Measurements from ENCODE around the gene BCKDK.

Gene BCKDK

DNA sequence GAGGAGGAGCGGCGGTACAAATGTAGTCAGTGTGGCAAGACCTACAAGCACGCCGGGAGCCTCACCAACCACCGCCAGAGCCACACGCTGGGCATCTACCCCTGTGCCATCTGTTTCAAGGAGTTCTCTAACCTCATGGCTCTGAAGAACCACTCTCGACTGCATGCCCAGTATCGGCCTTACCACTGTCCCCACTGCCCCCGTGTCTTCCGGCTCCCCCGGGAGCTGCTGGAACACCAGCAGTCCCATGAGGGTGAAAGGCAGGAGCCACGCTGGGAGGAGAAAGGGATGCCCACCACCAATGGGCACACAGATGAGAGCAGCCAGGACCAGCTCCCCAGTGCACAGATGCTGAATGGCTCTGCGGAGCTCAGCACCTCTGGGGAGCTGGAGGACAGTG, 31.2 kb upstream of the BCKDK start:
- Mint-ChIP-seq H3K4me3 (no peak overlapping the region), H3K36me3 (ENCODE audit: low read depth) (peaks cover 28% of the 10 kb centered on the region), H3K9me3 (no peaks in the 10 kb centered on the region), H3K4me1 (ENCODE audit: low read depth) (peaks cover 42% of the 10 kb centered on the region), H3K27me3 (no peaks in the 10 kb centered on the region), H3K27ac (no peak overlapping the region)

DNA sequence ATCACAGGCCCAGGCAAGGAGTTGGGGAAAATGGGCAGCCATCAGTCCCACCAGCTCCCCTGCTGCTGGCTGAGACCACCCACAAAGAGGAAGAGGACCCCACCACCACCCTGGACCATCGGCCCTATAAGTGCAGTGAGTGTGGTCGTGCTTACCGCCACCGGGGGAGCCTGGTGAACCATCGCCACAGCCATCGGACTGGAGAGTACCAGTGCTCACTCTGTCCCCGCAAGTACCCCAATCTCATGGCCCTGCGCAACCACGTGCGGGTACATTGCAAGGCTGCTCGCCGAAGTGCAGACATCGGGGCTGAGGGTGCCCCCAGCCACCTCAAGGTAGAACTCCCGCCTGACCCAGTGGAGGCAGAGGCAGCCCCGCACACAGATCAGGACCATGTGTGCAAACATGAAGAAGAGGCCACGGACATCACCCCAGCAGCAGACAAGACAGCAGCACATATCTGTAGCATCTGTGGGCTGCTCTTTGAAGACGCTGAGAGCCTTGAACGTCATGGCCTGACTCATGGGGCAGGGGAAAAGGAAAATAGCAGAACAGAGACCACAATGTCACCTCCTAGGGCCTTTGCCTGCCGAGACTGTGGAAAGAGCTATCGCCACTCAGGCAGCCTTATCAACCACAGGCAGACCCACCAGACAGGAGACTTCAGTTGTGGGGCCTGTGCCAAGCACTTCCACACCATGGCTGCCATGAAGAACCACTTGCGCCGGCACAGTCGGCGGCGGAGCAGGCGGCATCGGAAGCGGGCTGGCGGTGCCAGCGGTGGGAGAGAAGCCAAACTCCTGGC, 30.4 kb upstream of the BCKDK start:
- no peaks in the 10 kb centered on the region for H3K9me3 Mint-ChIP-seq
- peaks cover 28% of the 10 kb centered on the region for H3K36me3 Mint-ChIP-seq (ENCODE audit: low read depth)
- H3K27me3 Mint-ChIP-seq: no peaks in the 10 kb centered on the region
- H3K4me3 Mint-ChIP-seq: no peak overlapping the region
- H3K27ac Mint-ChIP-seq: no peak overlapping the region
- peaks cover 35% of the 10 kb centered on the region for H3K4me1 Mint-ChIP-seq (ENCODE audit: low read depth)

DNA sequence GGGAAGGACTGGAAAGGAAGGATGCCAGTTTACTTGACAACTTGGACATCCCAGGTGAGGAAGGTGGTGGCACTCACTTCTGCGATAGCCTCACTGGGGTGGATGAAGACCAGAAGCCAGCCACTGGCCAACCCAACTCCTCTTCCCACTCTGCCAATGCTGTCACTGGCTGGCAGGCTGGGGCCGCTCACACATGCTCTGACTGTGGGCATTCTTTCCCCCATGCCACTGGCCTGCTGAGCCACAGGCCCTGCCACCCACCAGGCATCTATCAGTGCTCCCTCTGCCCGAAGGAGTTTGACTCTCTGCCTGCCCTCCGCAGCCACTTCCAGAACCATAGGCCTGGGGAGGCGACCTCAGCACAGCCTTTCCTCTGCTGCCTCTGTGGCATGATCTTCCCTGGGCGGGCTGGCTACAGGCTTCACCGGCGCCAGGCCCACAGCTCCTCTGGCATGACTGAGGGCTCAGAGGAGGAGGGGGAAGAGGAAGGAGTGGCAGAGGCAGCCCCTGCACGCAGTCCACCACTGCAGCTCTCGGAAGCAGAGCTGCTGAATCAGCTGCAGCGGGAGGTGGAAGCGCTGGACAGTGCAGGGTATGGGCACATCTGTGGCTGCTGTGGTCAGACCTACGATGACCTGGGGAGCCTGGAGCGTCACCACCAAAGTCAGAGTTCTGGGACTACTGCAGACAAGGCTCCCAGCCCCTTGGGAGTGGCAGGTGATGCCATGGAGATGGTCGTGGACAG, 29.4 kb upstream of the BCKDK start:
- Mint-ChIP-seq H3K27ac (peak overlapping the region; percentile 31), H3K9me3 (no peaks in the 10 kb centered on the region), H3K4me1 (ENCODE audit: low read depth) (peaks cover 34% of the 10 kb centered on the region), H3K4me3 (no peak overlapping the region), H3K36me3 (ENCODE audit: low read depth) (peaks cover 28% of the 10 kb centered on the region), H3K27me3 (no peaks in the 10 kb centered on the region)

DNA sequence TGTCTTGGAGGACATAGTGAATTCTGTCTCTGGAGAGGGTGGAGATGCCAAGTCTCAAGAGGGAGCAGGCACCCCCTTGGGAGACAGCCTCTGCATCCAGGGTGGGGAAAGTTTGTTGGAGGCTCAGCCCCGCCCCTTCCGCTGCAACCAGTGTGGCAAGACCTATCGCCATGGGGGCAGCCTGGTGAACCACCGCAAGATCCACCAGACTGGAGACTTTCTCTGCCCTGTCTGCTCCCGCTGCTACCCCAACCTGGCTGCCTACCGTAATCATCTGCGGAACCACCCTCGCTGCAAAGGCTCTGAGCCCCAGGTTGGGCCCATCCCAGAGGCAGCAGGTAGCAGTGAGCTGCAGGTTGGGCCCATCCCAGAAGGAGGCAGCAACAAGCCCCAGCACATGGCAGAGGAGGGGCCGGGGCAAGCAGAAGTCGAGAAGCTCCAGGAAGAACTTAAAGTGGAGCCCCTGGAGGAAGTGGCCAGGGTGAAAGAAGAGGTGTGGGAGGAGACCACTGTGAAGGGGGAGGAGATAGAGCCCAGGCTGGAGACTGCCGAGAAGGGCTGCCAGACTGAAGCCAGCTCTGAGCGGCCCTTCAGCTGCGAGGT, 28.7 kb upstream of the BCKDK start:
- H3K36me3 Mint-ChIP-seq (ENCODE audit: low read depth): peaks cover 28% of the 10 kb centered on the region
- H3K27ac Mint-ChIP-seq: peak overlapping the region; percentile 6
- H3K27me3 Mint-ChIP-seq: no peaks in the 10 kb centered on the region
- H3K4me1 Mint-ChIP-seq (ENCODE audit: low read depth): peaks cover 34% of the 10 kb centered on the region
- H3K9me3 Mint-ChIP-seq: no peaks in the 10 kb centered on the region
- H3K4me3 Mint-ChIP-seq: no peak overlapping the region

DNA sequence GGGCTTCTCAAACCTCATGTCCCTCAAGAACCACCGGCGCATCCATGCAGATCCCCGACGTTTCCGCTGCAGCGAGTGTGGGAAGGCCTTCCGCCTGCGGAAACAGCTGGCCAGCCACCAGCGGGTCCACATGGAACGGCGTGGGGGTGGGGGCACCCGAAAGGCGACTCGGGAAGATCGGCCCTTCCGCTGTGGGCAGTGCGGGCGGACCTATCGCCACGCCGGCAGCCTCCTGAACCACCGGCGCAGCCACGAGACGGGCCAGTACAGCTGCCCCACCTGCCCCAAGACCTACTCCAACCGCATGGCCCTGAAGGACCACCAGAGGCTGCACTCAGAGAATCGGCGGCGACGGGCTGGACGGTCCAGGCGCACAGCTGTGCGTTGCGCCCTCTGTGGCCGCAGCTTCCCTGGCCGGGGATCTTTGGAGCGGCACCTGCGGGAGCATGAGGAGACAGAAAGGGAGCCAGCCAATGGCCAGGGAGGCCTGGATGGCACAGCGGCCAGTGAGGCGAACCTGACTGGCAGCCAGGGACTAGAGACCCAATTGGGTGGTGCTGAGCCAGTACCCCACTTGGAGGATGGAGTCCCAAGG, 28.1 kb upstream of the BCKDK start:
- H3K36me3 Mint-ChIP-seq (ENCODE audit: low read depth): peaks cover 22% of the 10 kb centered on the region
- H3K27ac Mint-ChIP-seq: no peak overlapping the region

DNA sequence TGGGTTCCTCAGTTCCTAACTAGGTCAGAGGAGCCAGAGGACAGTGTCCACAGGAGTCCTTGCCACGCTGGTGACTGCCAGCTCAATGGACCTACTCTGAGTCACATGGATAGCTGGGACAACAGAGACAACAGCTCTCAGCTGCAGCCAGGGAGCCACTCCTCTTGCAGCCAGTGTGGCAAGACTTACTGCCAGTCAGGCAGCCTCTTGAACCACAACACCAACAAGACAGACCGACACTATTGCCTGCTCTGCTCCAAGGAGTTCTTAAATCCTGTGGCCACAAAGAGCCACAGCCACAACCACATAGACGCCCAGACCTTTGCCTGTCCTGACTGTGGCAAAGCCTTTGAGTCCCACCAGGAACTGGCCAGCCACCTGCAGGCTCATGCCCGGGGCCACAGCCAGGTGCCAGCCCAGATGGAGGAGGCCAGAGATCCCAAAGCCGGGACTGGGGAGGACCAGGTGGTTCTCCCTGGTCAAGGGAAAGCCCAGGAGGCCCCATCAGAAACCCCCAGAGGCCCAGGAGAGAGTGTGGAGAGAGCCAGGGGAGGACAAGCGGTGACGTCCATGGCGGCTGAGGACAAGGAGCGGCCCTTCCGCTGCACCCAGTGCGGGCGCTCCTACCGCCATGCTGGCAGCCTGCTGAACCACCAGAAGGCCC, 27.3 kb upstream of the BCKDK start:
- Mint-ChIP-seq H3K4me3 (no peak overlapping the region), H3K4me1 (ENCODE audit: low read depth) (peaks cover 20% of the 10 kb centered on the region), H3K36me3 (ENCODE audit: low read depth) (peaks cover 21% of the 10 kb centered on the region), H3K9me3 (no peaks in the 10 kb centered on the region), H3K27me3 (no peaks in the 10 kb centered on the region), H3K27ac (no peak overlapping the region)

More for the DNA sequence above, 28.1 kb upstream of the BCKDK start:
- no peak overlapping the region for H3K4me3 Mint-ChIP-seq
- no peaks in the 10 kb centered on the region for H3K9me3 Mint-ChIP-seq
- no peaks in the 10 kb centered on the region for H3K27me3 Mint-ChIP-seq
- peaks cover 27% of the 10 kb centered on the region for H3K4me1 Mint-ChIP-seq (ENCODE audit: low read depth)

DNA sequence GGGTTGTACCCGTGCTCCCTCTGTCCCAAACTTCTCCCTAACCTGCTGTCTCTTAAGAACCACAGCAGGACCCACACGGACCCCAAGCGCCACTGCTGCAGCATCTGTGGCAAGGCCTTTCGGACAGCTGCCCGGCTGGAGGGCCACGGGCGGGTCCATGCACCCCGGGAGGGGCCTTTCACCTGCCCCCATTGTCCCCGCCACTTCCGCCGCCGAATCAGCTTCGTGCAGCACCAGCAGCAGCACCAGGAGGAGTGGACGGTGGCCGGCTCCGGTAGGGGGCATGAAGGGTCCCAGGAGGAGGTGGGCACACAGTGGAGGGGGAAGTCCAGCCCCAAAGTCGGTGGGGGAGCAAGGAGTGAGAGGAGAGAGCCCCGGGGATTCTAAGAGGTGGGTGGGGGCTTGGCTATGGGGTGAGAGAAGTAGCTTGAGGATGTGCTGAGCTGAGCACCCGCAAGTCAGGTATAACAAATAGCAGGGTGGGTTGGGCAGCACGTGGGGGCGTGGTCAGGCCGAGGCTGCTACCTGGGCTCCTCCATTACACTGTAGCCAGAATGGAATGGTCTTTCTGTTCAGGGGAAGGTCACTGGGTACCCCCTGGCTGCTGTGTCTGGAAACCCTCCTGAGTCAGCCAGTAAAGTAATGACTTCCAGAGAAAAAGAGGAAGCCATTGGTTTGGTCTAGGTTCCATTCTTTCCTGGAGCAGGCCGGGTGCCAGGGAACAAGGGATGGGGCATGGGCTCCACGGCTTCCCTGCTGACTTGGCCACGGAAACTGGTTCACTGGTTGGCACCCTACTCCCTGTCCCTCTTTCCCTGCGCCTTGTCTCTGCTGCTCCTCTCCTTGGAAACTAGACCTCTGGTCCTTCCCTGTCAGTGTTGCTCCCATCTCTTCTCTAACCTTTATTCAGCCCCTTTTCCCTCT, 26.5 kb upstream of the BCKDK start:
- Mint-ChIP-seq H3K27ac (peak overlapping the region; percentile 19), H3K27me3 (no peaks in the 10 kb centered on the region), H3K4me1 (ENCODE audit: low read depth) (peaks cover 17% of the 10 kb centered on the region), H3K4me3 (no peak overlapping the region), H3K36me3 (ENCODE audit: low read depth) (peaks cover 21% of the 10 kb centered on the region), H3K9me3 (no peaks in the 10 kb centered on the region)

DNA sequence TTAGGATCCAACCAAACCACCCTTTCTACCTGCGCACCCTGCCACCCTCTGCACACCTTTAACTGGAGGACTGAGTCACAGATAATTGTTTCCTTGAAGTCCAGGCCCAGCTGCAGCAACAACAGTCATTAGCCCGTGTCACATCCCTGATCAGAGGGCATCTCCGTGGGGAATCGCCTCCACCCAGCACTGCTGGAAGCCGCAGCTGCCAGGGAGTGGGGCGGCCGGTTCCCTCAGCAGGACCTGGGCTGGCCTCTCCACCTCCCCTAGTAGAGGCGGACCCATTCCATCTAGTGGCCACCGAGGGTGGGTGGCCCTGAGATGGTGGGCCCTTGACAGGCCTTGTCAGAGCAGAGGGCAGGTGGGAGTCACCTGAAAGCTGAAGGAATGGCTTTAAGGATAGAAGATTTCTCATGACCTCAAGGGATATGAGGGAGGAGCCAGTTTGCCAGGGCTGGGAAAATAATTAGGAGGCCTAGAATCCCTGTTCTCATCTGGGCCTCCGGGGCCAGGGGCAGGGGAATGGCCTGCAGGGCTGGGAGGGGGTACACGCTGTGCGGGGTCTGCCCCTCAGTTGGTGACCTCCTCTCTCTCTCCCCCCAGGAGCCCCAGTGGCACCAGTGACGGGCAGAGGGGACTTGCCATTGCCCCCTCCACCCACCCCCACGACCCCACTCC, 25.7 kb upstream of the BCKDK start:
- Mint-ChIP-seq H3K9me3 (no peaks in the 10 kb centered on the region), H3K4me1 (ENCODE audit: low read depth) (peaks cover 17% of the 10 kb centered on the region), H3K27me3 (no peaks in the 10 kb centered on the region), H3K36me3 (ENCODE audit: low read depth) (peaks cover 21% of the 10 kb centered on the region), H3K4me3 (no peak overlapping the region), H3K27ac (peak overlapping the region; percentile 19)

DNA sequence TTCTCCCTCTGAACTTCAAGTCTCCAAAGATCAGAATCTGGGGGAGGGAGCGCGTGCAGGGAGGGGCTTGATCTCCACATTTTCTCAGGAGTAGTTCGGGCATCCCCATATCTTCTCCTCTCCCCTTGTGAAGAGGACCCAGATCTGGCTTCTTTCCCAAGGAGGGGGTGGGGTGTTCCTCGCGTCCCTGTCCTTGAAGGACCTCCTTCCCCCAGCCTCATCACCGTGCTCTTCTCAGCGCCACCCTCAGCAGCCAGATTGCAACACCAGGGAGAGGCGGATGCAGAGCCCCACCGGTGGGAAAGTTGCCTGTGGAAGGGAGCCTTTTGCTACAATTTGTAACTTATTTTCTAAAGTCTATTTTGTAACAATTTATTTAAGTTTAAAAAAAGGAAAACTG, 25.1 kb upstream of the BCKDK start:
- no peak overlapping the region for H3K27ac Mint-ChIP-seq
- no peak overlapping the region for H3K4me3 Mint-ChIP-seq
- no peaks in the 10 kb centered on the region for H3K27me3 Mint-ChIP-seq
- H3K36me3 Mint-ChIP-seq (ENCODE audit: low read depth): peaks cover 17% of the 10 kb centered on the region
- H3K4me1 Mint-ChIP-seq (ENCODE audit: low read depth): peaks cover 16% of the 10 kb centered on the region
- no peaks in the 10 kb centered on the region for H3K9me3 Mint-ChIP-seq

DNA sequence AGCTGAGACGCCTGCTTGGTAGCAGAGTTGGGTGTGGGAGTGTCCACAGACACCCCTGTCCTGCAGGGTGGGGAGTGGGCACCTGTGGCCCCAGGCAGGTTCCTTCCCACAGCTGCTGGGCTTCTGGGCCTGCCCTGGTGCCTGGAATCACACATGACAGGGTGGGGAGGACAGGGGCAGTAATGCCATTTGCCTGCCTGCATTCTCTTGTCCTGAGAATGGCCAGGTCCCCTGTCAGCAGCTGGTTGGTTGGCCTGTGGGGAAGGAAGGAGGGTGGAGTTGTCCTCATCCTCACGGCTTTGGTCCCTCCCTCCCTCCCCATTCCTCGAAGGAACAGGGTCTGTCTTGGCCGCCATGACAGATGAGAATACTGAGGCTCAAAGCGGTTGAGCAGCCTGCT, 24.6 kb upstream of the BCKDK start:
- Mint-ChIP-seq H3K4me3 (no peak overlapping the region), H3K36me3 (ENCODE audit: low read depth) (peaks cover 12% of the 10 kb centered on the region)

DNA sequence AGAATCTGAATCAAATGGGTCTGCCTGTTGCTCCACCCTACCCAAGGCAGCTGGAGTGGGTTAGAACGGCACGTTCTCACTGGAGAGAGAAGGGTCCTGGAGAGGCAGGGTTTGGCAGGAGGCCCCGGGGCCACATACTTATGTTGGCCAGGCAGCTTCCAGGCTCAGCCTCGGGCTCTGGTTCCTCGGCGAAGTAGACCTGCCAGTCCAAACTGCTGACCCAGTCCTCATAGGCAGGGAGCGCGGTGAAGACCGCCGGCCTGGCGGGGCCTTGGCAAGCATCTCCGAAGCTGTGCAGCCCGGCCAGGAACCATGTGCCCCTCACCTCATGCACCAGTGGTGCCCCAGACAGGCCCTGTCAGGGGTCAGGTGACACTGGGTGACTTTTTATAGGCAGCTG, 24.2 kb upstream of the BCKDK start:
- Mint-ChIP-seq H3K36me3 (ENCODE audit: low read depth) (peaks cover 8% of the 10 kb centered on the region), H3K4me1 (ENCODE audit: low read depth) (peaks cover 11% of the 10 kb centered on the region), H3K9me3 (no peaks in the 10 kb centered on the region), H3K27me3 (no peaks in the 10 kb centered on the region), H3K27ac (no peak overlapping the region), H3K4me3 (no peak overlapping the region)

More for the DNA sequence above, 24.6 kb upstream of the BCKDK start:
- H3K9me3 Mint-ChIP-seq: no peaks in the 10 kb centered on the region
- peaks cover 11% of the 10 kb centered on the region for H3K4me1 Mint-ChIP-seq (ENCODE audit: low read depth)
- H3K27me3 Mint-ChIP-seq: no peaks in the 10 kb centered on the region
- no peak overlapping the region for H3K27ac Mint-ChIP-seq

DNA sequence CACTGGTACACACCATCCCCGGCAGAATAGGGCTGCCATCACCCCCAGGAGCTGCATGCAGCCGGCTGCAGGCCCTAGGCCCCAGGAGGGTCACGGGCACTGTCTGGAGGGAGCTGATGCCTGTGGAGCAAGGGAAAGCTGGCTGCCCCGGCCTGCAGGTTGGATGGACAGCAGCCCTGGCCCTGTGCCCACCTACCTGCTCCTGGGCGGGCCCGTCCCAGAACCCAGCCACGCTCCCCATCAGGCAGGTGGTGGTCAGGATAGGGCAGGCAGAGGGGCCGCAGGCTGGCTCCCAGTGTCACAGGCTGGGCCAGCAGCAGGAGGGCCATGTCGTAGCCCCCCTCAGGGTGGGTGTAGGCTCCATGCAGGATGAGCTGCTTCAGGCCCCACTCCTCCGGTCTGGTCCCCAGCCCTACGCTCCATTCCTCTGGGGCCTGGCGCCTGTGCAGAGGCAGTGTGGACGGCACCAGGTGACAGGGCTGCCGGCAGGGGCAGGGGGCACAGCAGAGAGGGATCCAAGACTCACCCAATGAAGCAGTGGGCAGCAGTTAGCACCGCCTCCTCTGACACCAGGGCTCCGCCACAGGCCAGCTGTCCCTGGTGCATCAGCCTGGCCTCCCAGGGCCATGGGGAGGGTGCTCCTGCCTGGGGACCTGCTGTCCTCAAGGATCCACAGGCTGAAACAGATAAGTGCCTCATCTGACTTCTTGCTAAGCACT, 23.4 kb upstream of the BCKDK start:
- no peaks in the 10 kb centered on the region for H3K27me3 Mint-ChIP-seq
- peaks cover 8% of the 10 kb centered on the region for H3K4me1 Mint-ChIP-seq (ENCODE audit: low read depth)
- no peaks in the 10 kb centered on the region for H3K9me3 Mint-ChIP-seq
- peaks cover 6% of the 10 kb centered on the region for H3K36me3 Mint-ChIP-seq (ENCODE audit: low read depth)
- no peak overlapping the region for H3K4me3 Mint-ChIP-seq
- H3K27ac Mint-ChIP-seq: no peak overlapping the region

DNA sequence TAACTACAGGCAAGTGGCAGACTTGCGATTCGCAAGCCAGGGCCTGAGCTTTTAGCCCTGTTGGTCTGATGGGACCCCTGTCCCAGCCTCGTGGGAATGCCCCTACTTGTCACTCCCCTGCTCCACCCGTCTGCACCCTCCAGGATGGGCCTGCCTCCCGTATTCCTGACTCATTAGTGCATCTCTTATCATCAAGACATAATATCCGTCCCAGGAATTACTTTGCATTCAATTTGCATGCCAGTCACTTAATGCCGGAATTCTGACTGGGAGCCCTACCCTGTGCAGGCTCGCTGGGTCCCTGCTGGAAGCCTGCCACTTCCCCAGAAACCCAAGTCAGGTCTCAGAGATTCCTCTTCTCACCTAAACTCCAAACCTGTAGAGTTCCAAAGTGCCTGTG, 22.8 kb upstream of the BCKDK start:
- Mint-ChIP-seq H3K27me3 (no peaks in the 10 kb centered on the region), H3K27ac (no peak overlapping the region), H3K4me1 (ENCODE audit: low read depth) (peaks cover 6% of the 10 kb centered on the region), H3K36me3 (ENCODE audit: low read depth) (peaks cover 9% of the 10 kb centered on the region), H3K9me3 (no peaks in the 10 kb centered on the region), H3K4me3 (no peak overlapping the region)
